ENCODE measurements around the gene HTR3C. TPM values are rescaled to one million over a fixed set of nuclear protein-coding genes. Genes with fewer than 3 reads are reported as not detected.
"Not testable (repeated sequence)": the region's sequence is repeated elsewhere in the genome, so short reads cannot be mapped to it uniquely, and the experiment has no call there.

Gene HTR3C
- total RNA-seq, 2 donors from 2014 or later = not detected

DNA sequence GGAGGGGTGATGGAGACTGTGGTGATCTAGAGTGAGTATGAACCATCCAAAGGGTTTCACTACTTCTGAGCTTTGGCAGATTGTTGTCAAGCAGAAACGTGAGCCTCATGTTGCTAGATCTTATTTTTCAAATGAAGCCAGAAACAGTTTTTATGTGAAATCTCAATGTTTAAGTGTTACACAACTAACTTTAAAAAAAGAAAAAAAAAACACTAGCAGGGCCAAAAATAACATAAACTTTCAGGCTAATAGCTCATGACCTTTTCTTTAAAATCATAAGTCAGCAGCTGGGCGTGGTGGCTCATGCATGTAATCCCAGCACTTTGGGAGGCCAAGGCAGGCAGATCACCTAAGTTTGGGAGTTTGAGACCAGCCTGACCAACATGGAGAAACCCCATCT is 23.4 kb upstream of the HTR3C start:
- H3K27me3 ChIP-seq (replicated peaks; ENCODE audit: insufficient read depth) = no peaks in the 10 kb centered on the region
- ATAC-seq (ENCODE audit: insufficient number of reproducible peaks, low FRiP score, low read depth) = no peak
- DNase-seq (ENCODE audit: low spot score) = no peak
- no peaks in the 10 kb centered on the region for H3K36me3 ChIP-seq
- H3K27ac ChIP-seq = no peak overlapping the region
- no peak overlapping the region for H3K4me3 ChIP-seq
- H3K4me1 ChIP-seq (ENCODE audit: control insufficient read depth in 1 of 2, low read depth in 2 of 2) = no peaks in the 10 kb centered on the region
- H3K9me3 ChIP-seq = no peaks in the 10 kb centered on the region
- TF ChIP-seq, protein P1, sequence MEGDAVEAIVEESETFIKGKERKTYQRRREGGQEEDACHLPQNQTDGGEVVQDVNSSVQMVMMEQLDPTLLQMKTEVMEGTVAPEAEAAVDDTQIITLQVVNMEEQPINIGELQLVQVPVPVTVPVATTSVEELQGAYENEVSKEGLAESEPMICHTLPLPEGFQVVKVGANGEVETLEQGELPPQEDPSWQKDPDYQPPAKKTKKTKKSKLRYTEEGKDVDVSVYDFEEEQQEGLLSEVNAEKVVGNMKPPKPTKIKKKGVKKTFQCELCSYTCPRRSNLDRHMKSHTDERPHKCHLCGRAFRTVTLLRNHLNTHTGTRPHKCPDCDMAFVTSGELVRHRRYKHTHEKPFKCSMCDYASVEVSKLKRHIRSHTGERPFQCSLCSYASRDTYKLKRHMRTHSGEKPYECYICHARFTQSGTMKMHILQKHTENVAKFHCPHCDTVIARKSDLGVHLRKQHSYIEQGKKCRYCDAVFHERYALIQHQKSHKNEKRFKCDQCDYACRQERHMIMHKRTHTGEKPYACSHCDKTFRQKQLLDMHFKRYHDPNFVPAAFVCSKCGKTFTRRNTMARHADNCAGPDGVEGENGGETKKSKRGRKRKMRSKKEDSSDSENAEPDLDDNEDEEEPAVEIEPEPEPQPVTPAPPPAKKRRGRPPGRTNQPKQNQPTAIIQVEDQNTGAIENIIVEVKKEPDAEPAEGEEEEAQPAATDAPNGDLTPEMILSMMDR (IDR thresholded peaks at IDR 0.05) = no peak

DNA sequence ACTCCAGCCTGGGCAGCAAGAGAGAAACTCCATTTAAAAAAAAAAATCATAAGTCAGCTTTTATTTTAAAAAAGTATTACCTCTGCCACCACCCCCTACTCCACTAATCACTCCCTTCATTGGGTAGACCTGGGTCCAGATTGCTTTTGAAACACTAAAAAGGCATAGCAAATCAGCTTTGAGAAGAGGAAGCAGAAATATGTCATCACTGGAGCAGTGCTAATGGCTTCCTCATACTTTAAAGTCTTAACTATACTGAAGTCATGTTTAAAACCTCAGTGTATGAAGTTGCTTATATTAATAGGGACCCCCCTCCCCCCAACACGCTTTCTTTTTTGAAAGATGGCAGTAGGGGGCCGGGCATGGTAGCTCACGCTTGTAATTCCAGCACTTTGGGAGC is 22.3 kb upstream of the HTR3C start:
- H3K27me3 ChIP-seq (replicated peaks; ENCODE audit: insufficient read depth) = no peaks in the 10 kb centered on the region
- no peaks in the 10 kb centered on the region for H3K4me1 ChIP-seq (ENCODE audit: control insufficient read depth in 1 of 2, low read depth in 2 of 2)
- no peak overlapping the region for H3K27ac ChIP-seq
- TF ChIP-seq, protein P1 (IDR thresholded peaks at IDR 0.05) = no peak
- DNase-seq (ENCODE audit: low spot score) (no peak), ATAC-seq (ENCODE audit: insufficient number of reproducible peaks, low FRiP score, low read depth) (no peak)
- H3K4me3 ChIP-seq = no peak overlapping the region
- no peaks in the 10 kb centered on the region for H3K9me3 ChIP-seq
- no peaks in the 10 kb centered on the region for H3K36me3 ChIP-seq

DNA sequence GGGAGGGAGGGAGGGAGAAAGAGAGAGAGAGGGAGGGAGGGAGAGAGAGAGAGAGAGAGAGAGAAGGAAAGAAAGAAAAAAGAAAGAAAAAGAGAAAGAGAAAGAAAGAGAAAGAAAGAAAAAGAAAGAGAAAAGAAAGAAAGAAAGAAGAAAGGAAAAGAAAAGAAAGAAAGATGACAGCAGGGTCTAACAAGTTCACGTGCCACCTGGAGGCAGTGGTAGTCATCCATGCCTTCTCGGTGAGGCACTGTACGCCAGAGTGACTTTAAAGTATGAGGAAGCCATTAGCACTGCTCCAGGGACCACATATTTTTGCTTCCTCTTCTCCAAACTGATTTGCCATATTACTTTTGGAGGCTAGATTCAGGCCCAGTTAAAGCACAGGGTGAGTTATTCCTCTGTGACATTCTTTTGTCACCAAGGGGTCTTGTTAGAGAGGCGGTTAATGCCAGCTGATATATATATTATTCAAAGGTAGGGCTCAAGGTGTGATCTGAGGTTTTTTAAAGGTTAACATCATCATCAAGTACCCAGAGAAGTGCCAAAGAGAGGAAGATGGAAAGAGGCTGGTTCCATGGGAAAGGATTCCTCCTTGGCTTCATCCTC is 21.6 kb upstream of the HTR3C start, which contains the start of gene HTR3D:
Gene HTR3D, plus strand, starts transcription at position 556 of the 606 bp plus-strand sequence. Its CDS starts 0 bp downstream, at position 556.
- ATAC-seq (ENCODE audit: insufficient number of reproducible peaks, low FRiP score, low read depth) = no peak
- H3K36me3 ChIP-seq = no peaks in the 10 kb centered on the region
- H3K9me3 ChIP-seq = no peaks in the 10 kb centered on the region
- no peaks in the 10 kb centered on the region for H3K27me3 ChIP-seq (replicated peaks; ENCODE audit: insufficient read depth)
- TF ChIP-seq, protein P1 (IDR thresholded peaks at IDR 0.05) = no peak
- H3K4me1 ChIP-seq (ENCODE audit: control insufficient read depth in 1 of 2, low read depth in 2 of 2) = no peaks in the 10 kb centered on the region
- no peak for DNase-seq (ENCODE audit: low spot score)
- H3K4me3 ChIP-seq = no peak within 1 kb of the TSS
- no peak within 1 kb of the TSS for H3K27ac ChIP-seq

DNA sequence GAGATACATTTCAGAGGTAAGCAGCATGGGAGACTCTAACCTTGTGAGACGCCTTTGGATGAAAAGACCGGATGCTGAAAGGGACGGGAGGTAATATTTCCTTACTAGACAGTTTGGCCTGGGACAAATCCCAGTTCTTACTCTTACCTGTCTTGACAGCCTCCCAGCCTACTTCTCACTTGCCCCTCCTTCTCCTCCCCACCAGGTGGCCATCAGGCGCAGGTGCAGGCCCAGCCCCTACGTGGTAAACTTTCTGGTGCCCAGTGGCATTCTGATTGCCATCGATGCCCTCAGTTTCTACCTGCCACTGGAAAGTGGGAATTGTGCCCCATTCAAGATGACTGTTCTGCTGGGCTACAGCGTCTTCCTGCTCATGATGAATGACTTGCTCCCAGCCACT is 15.0 kb upstream of the HTR3C start:
- no peak for DNase-seq (ENCODE audit: low spot score)
- no peaks in the 10 kb centered on the region for H3K4me1 ChIP-seq (ENCODE audit: control insufficient read depth in 1 of 2, low read depth in 2 of 2)
- no peak for ATAC-seq (ENCODE audit: insufficient number of reproducible peaks, low FRiP score, low read depth)

DNA sequence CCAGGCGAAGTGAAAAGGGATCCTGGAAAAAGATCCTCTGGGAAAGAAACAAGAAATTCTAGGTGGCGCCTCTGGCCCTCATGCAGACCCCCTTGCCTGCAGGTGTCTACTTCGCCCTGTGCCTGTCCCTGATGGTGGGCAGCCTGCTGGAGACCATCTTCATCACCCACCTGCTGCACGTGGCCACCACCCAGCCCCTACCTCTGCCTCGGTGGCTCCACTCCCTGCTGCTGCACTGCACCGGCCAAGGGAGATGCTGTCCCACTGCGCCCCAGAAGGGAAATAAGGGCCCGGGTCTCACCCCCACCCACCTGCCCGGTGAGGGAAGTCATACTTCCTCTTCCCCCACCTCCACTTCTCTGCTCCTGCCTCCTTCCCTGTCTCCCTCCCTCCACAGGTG is 14.5 kb upstream of the HTR3C start:
- H3K4me3 ChIP-seq; H3K27ac ChIP-seq; H3K9me3 ChIP-seq; H3K36me3 ChIP-seq; H3K4me1 ChIP-seq (ENCODE audit: control insufficient read depth in 1 of 2, low read depth in 2 of 2); DNase-seq (ENCODE audit: low spot score); ATAC-seq (ENCODE audit: insufficient number of reproducible peaks, low FRiP score, low read depth); H3K27me3 ChIP-seq (replicated peaks; ENCODE audit: insufficient read depth): not testable (repeated sequence)

More for the DNA sequence above, 15.0 kb upstream of the HTR3C start:
- no peaks in the 10 kb centered on the region for H3K9me3 ChIP-seq
- no peaks in the 10 kb centered on the region for H3K36me3 ChIP-seq
- H3K4me3 ChIP-seq = no peak overlapping the region
- H3K27ac ChIP-seq = no peak overlapping the region
- no peaks in the 10 kb centered on the region for H3K27me3 ChIP-seq (replicated peaks; ENCODE audit: insufficient read depth)
- TF ChIP-seq, protein P1 (IDR thresholded peaks at IDR 0.05) = no peak

DNA sequence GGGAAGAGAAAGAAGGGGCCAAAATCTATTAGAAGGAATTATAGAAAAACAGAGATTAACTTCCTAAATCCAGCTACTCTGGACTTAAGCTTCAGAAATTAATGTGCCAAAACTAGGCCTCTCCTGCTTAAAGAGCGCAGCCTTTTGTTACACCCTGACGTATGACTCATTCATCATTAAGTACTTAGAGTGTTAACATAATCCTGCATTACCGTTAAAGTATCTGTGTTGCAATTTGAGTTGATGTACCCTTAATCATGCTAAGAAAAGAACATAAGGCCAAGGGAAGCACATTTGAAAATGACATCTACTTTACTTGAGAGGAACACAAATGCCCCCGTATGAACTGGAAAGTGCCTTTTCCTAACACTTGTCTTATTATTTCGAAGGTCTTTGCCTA is 13.4 kb upstream of the HTR3C start:
- DNase-seq (ENCODE audit: low spot score) (no peak), ATAC-seq (ENCODE audit: insufficient number of reproducible peaks, low FRiP score, low read depth) (no peak)
- Histone ChIP-seq H3K4me3 (no peak overlapping the region), H3K27ac (no peak overlapping the region), H3K4me1 (ENCODE audit: control insufficient read depth in 1 of 2, low read depth in 2 of 2) (no peaks in the 10 kb centered on the region), H3K27me3 (replicated peaks; ENCODE audit: insufficient read depth) (no peaks in the 10 kb centered on the region), H3K36me3 (no peaks in the 10 kb centered on the region), H3K9me3 (no peaks in the 10 kb centered on the region)
- TF ChIP-seq, protein P1 (IDR thresholded peaks at IDR 0.05) = no peak

Data from thoracic aorta (tissue), 2 donors.